HG03175 (cell line): ENCODE measurements around the gene TSC1.

Source experiments
- ATAC-seq: cut with Tn5 transposase; IDR thresholded peaks from one replicate; pipeline ENCODE4 v1.9.1; 2021; ENCODE audit warnings: mild to moderate bottlenecking, moderate library complexity; ENCODE audit not compliant: unreplicated experiment

Gene TSC1

DNA sequence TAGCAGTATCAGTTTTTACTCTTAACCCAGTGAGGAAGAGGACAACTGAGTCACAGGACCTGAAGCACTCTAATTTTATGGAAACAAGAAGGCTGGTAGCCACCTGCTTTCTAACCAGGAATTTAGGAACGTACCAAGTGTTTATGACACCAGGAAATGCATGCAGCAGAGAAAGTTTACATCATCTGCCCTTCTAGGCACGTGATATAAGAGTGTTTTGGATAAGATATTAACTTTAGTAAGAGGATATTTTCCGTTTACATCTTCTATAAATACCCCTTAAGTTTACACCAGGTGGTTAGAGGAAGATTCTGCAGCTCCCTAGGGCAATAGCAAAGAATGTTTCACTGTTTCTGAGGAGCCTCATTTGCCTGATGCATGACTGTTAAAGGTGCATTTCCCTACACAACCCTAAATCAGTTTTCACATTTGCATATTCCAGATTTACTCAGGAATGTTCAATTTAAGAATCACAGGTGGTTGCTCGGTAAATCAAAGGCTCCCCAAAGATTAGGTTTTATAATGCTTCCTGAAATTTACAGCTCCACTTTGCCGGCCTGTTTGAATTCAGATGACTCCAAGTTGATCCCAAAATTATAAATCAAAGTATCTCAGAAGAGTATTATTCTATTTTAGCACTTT is 1.8 kb downstream of the TSC1 start:
- peak; percentile 31 for ATAC-seq

DNA sequence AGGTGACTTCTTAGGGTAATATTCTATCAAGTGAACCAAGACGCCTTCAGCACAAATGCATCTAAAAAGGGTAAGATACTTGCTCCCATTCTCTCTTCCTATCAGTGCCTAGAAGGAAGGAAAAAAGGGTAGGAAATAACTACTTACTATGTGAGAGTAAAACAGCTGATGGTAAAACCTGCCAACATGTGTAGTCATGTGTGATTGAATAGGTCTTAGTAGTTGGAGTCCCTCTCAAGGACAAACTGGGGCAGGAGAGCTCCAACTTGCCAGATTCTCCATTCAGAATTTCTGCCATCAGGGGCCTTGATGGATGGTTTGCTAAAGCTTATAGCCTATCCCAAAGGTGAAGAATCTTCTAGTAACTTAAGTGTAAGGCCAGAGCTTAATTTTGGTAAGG is 5.2 kb downstream of the TSC1 start:
- no peak for ATAC-seq

DNA sequence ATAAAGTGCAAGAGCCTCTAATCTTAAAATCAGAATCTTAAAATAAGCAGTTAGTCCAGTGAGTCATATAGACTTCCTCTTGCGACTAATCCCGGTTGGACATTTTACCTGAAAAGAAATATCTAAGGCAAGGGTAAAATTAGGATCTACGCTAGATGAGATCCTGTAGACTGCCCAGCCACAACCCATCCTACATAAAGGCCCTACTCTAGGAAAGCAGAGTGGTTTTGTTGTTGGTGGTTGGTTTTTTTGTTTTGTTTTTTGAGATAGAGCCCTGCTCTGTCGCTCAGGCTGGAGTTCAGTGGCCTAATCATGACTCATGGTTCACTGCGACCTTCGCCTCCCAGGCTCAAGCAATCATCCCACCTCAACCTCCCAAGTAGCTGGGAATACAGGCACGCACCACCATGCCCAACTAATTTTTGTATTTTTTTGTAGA is 6.9 kb downstream of the TSC1 start:
- no peak for ATAC-seq

DNA sequence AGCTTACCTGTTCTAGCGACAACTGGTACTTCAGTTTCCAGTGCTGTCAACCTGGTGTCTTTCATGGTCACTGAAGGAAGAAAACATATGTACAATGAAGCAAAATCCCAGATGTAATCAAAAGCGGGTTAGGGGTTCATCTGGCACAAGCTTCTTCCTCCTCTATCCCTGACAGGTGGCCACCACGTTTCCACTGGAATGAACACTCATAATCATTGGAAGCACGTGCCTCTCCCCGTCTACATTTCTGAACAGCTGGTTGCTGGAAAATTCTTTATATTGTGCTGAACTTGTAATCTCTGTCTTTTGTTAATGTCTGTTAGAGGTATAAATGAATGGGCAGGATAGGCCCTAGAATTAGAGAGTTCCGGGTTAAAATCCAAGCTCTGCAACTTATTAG is 9.4 kb downstream of the TSC1 start:
- no peak for ATAC-seq

DNA sequence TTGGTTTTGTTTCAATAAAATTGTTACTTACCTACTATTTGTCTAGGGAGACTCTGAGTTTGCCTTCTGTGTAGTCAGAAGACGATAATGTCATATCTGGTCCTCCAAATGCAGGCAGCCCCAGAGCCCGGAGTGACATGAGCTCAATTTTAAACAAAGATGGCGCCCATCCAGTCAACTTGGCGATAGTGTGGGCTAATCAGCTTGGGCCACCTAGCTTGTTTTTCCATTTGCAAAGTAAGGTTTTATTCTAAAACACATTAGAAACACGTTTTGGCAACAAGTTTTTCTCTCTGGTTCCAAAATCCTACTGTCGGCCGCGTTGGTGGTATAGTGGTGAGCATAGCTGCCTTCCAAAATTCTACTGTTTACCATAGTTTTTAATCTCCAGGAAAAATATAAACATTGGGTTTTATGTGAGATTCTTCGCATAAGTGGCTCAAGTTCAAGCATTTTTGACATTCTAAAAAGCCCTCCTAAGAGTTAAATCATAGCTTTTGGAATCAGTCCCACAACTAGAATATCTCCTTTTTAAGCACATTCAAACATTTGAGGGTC is 13.2 kb downstream of the TSC1 start:
- ATAC-seq = no peak

DNA sequence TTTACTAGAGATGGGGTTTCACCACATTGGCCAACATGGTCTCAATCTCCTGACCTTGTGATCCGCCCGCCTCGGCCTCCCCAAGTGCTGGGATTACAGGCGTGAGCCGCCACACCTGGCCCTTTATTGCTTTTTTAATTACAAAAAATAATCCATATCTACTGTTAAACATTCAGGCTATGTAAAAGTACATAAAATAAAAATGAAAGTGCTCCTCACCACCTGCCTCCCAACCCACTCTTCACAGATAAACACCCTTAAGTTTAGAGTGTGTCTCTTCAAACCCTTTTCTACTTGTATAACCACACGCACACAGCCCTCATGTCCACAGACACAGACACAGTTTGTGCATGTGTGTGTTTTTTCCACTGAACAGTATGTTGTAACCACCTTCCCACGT is 16.7 kb downstream of the TSC1 start:
- ATAC-seq = no peak

DNA sequence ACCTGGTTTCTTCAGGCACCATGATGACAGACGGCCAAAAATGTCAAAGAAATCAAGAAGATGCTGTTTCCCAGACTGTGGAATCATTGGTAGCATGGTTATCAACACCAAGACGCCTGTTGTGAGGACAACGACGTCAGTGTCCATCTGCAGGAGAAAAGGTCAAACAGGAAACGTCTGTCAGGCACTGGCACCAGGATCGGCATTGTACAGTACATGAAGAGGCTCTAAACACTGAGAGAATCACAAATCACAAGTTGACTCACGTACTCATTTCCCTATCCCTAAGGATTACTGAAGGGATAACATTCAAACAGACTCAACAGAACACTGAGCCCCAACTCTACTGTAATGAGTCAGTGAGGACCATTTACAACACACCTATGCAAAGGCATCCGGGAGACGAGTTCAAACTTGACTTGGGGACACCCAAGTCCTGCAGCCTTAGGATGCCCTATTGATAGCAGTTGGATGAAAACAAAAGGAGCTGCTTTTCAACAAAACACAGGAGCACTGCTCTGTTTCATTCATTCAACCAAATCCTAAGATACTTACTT is 21.0 kb downstream of the TSC1 start:
- ATAC-seq = no peak

DNA sequence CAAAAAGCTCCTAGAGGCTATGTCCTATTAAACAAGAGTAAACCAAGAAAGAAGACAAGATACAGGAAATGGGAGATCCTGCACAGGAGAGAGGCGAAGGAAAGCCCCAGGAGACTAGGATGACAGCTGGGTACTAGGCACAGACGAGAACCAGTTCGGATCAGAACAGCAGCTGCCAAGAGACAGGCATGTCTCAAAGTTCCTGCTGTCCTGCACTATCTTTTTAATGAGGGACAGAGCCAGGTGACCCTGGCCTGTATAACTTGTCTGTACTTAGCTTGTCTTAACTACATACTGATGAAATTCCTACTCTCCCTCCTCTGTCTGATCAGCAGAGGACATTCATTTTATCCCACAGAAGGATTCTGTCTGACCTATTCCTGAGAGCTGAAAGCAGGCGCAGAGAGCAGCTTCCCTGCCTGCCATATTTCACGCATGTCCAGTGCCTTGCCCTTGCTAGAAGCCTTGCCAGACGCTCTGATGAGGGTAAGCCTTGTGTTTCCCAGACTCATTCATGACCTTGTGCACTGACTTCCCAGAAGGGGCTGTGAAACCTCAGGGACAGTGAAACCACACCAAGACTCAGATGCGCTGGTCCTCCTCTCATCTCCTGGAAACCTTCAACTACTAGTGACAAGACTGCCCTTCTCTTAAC is 24.7 kb downstream of the TSC1 start:
- no peak for ATAC-seq

DNA sequence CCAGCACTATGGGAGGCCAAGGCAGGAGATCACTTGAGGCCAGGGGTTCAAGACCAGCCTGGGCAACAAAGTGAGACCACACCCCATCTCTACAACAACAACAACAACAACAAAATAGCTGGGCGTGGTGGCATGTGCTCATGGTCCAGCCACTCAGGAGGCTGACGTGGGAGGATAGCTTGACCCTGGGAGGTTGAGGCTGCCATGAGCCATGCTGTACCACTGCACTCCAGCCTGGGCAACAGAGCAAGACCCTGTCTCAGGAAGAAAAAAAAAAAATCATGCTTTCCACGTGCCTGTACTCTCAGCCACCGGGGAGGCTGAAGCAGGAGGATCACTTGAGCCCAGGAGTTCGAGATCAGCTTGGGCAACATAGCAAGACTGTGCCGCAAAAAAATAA is 29.5 kb downstream of the TSC1 start:
- ATAC-seq = no peak

DNA sequence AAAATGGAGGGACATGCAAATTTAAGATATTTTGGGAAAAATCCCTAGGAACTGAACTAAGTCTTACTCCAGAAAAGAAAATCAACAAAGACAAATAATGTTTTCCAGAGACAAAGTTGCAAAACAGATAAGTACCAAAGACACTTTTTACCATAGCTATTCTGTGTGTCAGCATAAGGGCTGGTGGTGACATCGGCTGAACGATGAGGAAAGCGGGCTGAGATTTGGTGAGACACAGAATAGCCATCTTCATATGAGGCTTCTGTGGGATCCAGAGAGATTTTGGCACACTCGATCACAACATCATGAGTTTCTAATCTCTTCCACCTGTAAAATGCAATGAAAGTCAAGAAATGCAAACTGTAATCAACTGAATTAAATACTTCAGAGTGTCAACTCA is 32.3 kb downstream of the TSC1 start:
- no peak for ATAC-seq

DNA sequence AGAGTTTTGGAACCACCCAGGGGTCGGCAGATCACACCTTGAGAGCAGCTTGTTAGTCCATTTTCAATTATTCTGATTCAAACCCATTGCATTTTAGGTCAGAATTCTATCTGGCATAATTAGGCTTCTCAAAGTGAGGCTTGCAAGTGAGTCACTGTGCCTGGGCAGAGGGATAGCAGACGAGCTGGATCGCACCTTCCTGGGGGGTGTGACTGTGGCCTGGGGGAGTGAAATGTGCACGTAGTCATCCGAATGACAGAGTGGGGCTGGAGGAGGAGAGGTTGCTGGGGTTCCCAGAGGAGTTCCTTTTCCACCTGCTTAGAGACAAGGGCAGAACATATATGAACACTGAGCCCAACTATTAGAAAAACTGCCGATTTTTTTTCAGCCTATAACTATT is 34.0 kb downstream of the TSC1 start:
- ATAC-seq = no peak

DNA sequence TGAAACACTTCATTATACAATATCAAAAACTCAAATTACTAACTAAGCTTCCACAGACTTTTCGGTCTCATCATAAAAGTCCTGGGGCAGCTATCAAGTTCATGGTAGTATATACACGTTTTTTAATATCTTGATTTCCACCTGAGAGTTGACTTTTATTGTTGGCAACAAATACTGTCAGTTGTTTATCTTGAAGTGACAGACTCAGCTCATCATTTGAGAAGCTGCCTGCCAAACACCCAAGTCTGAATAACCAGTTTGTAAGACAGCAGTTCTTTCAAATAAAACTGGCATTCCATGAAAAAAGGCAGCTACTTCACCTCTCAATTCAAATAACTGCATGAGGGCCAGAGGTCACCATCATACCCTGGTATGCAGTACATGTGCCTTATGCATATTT is 35.1 kb downstream of the TSC1 start:
- ATAC-seq = no peak

DNA sequence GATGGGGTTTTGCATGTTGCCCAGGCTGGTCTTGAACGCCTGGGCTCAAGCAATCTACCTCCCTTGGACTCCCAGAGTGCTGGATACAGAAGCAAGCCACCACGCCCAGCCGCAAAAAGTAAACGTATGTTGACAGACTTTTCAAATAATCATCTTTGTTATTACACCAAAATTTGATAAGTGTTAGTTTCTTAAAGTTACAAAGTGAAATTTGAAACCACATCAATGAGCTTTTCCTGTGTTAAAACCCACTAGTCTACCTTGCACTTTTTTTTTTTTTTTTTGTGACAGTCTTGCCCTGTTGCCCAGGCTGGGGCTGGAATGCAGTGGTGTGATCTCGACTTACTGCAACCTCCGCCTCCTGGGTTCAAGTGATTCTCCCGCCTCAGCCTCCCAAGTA is 35.8 kb downstream of the TSC1 start:
- no peak for ATAC-seq

DNA sequence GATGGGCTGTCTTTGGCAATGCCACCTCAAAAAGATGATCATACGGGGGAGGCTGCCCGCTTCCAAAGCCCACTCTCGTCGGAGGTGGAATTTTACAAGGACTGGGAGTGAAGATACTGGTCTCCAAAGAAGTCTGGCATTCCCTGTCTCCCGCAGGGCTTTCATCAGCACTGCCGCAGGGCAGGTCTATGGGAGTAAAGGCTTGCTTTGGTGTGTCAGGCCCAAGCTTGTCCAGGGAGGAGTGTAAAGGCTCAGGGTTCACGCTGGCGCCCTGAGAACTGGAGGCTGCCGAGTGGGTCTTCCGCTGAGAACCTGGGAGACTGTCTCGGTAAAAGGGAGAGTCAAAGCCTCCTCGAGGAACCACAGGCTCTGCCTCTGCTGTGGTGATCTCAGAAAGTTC is 38.7 kb downstream of the TSC1 start:
- no peak for ATAC-seq

DNA sequence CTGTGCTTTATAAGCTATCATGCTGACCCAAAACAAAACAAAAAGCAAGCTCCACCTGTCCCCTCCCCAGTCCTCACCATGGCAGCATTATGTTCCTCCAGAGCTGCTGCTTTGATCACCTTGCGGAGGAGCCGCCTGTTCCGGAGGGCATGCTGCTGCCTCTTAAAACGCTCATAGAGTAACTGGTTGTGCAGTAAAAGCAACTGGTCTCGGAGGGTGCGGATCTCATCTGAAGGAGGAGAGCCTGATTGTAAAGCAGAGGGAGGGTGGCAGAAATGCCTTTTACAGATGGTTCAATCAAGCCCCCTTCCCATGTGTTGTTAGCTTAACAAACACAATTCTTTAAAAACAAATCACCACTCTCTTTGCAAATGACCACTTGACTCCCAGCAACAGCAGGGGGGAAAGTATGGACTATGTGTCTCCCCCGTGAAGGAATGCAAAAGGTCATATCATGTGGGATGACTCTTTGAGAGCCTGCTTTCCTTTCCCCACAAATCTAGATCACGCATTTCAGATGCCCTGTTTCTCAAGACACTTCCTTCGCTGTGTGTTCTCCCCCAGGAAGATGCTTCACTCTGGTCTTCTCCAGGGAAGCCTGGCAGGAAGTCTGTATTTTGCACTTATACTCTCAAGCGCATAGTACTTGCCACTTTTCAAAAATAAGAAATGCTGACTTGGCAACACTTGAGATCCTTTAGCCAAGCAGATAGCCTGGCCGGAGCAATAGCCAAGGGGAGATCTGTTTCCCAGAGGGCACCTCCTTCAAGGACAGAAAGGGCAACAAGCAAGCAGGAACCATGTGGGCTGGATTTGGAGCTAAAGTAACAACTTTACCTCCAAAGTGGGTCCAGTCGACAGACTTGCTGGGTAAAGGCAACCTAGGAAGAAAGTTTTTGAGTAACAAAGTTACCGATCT is 40.6 kb downstream of the TSC1 start:
- ATAC-seq = no peak

DNA sequence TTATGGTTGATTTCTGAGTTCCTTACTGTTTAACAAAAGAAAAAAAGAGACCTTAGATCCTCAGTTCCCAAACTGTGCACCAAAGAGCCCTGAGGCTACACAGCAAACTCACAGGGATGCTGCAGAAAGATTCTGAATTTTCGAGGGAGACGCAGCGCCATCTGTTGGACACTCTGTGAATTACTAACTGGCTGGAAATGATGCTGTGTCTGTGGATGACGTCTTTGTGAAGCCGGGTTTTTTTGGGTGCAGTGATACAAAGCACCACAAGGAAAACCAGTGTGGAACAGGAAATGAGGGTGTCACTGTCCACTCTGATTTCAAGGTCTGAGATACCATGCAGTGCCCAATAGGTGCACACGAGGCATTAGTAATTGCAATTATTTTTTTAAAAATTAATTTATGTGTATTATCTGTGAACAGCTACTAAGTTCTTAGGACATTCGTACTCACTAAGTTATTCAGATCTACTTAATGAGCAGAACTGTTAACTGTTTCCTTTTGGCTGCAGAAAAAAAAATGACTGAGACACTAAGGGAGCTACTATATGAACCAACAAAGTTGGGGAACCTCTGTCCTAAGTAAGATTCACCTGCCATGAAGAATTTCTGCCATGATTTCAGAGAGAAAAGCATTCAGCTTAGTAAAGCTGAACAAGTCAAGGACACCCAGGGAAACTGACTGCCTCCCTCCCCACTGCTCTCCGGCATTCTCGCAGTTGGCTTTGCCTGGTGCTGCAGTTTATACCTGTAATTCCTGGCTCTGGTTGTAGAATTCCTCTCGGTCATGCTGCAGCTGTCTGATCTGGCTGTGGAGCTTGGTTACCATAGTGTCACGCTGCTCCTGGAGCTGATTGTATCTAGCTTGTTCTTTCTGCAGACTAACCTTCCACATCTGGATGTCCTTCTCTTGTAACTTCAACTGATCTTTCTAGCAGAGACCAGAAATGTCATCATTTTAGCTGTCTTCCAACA is 42.3 kb downstream of the TSC1 start:
- peak; percentile 84 for ATAC-seq

DNA sequence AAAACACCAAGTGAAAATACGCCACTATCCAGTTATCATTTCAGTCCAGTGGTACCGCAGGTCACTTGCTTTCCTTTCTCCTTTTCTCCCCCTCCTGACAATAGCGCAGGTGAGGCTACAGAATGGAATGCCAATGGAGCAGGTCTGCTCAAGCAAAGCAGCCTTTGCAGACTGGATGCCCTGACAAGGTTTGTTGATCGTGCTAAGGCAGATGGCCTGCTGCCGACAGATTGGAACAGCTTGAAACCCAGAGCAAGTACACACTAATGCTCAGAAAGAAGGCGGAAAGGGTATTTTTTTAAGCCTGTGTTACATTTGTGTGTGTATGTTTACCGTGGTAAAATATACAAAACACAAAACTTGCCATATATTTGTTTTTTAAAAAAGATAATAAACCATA is 46.4 kb downstream of the TSC1 start:
- no peak for ATAC-seq

DNA sequence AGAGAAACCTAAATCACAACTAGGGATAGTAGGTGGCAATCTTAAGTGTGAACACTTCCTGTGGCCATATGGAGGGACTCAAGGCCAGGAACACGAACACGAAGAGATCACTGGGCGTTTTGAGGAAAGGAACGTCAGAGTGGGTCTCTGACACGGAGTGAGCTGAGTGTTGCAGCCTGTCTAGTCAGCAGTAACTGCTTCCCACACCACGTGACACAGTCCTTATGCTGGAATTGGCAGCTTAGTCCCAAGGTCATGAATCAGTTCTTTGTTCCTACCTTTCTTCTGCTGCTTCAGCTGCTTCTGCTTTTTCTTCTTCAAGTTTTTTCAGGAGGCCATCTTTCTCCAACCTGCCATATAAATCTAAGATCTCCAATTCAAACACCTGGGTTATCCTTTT is 47.5 kb downstream of the TSC1 start:
- ATAC-seq = no peak

DNA sequence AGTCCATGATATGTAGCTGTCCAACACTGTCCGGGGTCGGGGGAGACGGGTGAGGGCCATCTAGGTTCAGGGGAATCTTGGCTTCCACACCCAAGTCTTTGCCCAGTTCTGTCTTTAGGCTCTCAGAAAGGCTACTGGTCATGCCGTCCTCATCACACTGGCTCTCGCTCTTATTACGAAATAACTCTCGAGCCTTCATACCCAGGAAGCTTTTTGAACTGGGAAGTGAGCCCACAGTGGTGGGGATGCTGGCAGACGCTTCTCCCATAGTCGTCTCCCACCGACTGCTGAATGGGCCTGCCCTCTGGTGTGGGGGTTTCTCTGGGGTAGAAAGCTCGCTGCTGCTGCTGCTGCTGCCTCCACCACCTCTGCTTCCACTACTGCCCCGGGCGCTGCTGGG is 48.2 kb downstream of the TSC1 start:
- no peak for ATAC-seq
